C4-2B (cell line): Measurements from ENCODE around the gene SSR2.

ENCODE experiments used
- H3K27ac ChIP-seq: fragments of 450-650 bp; 2 replicates; pipeline ENCODE4 v1.5.1; 2017
- CTCF ChIP-seq: fragments of 450-650 bp; conservative IDR thresholded peaks from 2 replicates; pipeline ENCODE4 v1.5.1; 2017; ENCODE audit warnings: mild to moderate bottlenecking
- ZFX ChIP-seq: fragments of 450-650 bp; IDR thresholded peaks from 2 replicates; pipeline ENCODE4 v1.6.1; 2017

Gene SSR2

GRCh38 chr1:156063997-156064285 is 43.2 kb upstream of the SSR2 start:
- TF ChIP-seq ZFX (no peak), CTCF (no peak)

GRCh38 chr1:156062189-156062588 is 41.4 kb upstream of the SSR2 start:
- TF ChIP-seq CTCF (no peak), ZFX (no peak)
- H3K27ac ChIP-seq: peak overlapping the region; percentile 79

More at GRCh38 chr1:156063997-156064285, 43.2 kb upstream of the SSR2 start:
- no peak overlapping the region for H3K27ac ChIP-seq

- peak within 1 kb of the TSS; percentile 79 for H3K27ac ChIP-seq
- TF ChIP-seq ZFX: no peak; the same call in 1 of the 2 replicates
- TF ChIP-seq CTCF: no peak
These were observed 40.3 kb upstream of the SSR2 start, which contains the start of gene RAB25 for GRCh38 chr1:156060937-156061636. Gene RAB25, plus strand, starts transcription at chr1:156061160. Its CDS starts 241 bp downstream, at chr1:156061401.

- TF ChIP-seq ZFX (no peak), CTCF (no peak)
- H3K27ac ChIP-seq: no peak overlapping the region
These were observed 35.6 kb upstream of the SSR2 start for GRCh38 chr1:156056326-156056849.

DNA sequence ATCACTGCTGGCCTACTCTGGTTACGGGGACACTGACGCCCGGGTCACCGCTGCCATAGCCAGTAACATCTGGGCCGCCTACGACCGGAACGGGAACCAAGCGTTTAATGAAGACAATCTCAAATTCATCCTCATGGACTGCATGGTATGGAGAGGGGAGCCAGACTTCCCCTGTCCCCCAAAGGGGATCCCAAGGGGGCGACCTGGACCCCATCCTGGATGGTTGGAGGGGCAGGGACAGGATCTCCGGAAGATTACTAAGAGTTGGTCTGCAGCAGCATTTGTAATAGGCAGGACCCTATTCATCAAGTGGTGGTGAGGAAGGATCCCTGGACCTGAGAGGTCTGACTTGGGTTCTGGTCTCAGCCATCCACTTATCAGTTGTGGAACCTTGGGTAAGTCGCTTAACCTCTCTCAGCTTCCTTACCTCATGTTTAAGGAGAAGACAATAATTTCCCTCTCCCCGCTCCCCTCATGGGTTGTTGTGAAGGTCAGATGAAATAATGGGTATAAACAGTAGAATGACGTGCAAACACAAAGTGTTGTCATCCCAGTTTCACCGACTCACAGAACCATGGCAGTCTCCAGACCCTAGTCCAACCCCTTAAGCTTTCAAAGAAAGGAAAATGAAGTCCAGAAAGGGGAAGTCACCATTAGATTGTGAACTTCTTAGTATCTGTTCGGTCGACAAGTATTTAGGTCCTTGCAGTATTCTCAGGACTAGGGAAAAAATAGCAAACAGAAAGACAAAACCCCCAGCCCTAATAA is 34.7 kb upstream of the SSR2 start:
- TF ChIP-seq ZFX: no peak
- H3K27ac ChIP-seq: peak overlapping the region; percentile 93

- peak within 1 kb of the TSS; percentile 93 for H3K27ac ChIP-seq
- TF ChIP-seq ZFX (peak; percentile 71; the same call in 1 of the 2 replicates), CTCF (no peak)
These were observed 33.9 kb upstream of the SSR2 start, which contains the start of gene LAMTOR2 for GRCh38 chr1:156054500-156055280. Gene LAMTOR2, plus strand, starts transcription at chr1:156054782. Its CDS starts 108 bp downstream, at chr1:156054890.

- TF ChIP-seq CTCF (peak; percentile 86), ZFX (no peak)
These were observed 33.2 kb upstream of the SSR2 start, which contains the start of gene UBQLN4 for GRCh38 chr1:156053768-156054499. Gene UBQLN4, minus strand, starts transcription at chr1:156053798. Its CDS starts 97 bp downstream, at chr1:156053701.

More at GRCh38 chr1:156053768-156054499, 33.2 kb upstream of the SSR2 start, which contains the start of gene UBQLN4:
- H3K27ac ChIP-seq: peak within 1 kb of the TSS; percentile 93
